HG02981 (cell line): Measurements from ENCODE around the gene AKNA.

ENCODE experiments used
- ATAC-seq: cut with Tn5 transposase; IDR thresholded peaks from one replicate; pipeline ENCODE4 v1.9.1; 2021; ENCODE audit warnings: mild to moderate bottlenecking, moderate library complexity; ENCODE audit not compliant: unreplicated experiment

Gene AKNA

DNA sequence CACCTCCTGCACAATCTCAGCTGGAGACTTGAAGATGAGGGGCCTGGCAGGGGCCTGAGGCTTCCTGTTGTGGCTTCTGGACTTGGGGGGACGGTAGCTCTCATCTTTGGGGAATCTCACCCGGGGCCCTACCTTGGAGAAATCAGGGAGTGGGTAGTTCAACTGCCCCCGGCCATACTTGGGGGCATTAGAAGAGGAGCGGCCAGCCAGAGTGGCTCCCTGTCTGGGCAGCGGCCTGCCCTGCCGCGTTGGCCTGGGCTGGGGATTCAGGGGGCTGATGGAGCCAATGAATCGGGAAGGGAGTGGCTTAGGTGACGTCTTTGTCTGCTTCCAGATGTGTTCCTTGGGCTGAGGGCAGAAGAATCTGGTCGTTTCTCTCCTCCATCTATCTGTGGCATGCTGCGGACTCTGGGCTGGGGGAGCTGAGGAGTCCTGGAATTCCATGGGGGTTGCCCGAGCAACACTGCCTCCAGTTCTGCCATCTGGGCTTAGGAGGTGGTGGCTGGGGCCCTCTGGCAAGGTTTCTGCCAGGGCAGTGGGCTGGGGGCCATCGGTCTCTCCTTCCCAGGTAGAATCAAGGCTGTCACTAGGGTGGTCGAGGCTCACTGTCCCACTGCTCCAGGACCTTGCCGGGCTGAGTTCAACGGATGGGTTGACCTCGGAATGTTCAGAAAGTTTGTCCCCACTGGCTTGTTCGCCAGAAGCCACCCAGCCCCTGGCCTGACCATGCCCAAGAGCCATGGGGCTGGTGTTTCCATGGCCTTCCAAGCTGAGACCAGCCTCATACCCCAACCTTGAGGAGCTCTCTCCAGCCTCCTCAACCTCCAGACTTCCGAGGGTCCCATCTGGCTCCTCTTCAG, 11.0 kb downstream of the AKNA start:
- ATAC-seq, result no peak

GRCh38 chr9:114375386-114376175, 12.2 kb downstream of the AKNA start:
- ATAC-seq, result no peak

- no peak for ATAC-seq
These were observed 12.8 kb downstream of the AKNA start for GRCh38 chr9:114374936-114375335.

GRCh38 chr9:114373960-114374730, 13.6 kb downstream of the AKNA start:
- no peak for ATAC-seq

- ATAC-seq, result peak; percentile 96
These were observed 14.8 kb downstream of the AKNA start for GRCh38 chr9:114372921-114373448.

DNA sequence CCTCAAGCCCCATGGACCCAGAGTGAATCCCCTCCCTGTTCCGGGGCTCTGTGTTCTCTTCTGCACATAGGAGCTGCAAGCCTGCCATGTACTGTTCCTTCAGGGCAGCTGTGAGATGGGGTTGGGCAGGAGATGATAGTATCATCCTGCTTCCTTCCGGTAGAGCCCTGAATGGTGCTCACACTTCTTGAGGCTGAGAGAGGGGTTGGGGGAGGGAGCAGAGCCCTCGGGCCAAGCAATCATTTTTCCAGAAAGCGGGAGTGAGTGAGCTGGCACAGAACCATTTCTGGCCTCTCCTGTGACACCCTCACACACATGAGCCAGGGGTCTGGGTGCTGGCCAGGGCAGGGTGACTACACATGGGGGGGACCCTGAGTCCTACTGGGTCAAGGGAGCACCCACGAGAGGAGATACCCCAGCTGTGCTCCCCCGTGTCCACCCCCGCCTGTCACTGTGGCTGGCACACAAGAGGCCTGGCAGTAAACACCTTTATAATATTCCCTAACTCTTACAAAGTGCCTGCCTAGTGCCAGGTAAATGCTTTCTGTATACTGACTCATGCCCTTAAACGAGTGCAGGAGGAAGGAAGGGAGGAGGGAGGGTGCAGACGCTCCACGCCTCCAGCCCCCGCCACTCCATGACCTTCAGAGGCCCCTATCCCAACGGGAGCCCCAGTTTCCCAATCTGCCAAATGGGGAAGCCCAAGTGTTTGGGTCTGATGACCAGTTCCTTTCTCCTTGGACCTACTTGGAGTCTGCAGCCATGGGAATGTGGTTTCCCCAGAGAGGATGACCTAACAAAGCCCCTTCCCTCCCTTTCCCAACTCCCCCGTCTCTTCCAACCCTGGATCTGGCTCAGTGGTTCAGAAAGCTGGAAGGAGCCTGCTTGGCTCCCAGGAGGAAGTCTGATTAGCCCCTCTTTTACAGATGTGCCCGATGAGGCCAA, 15.5 kb downstream of the AKNA start:
- ATAC-seq, result no peak

DNA sequence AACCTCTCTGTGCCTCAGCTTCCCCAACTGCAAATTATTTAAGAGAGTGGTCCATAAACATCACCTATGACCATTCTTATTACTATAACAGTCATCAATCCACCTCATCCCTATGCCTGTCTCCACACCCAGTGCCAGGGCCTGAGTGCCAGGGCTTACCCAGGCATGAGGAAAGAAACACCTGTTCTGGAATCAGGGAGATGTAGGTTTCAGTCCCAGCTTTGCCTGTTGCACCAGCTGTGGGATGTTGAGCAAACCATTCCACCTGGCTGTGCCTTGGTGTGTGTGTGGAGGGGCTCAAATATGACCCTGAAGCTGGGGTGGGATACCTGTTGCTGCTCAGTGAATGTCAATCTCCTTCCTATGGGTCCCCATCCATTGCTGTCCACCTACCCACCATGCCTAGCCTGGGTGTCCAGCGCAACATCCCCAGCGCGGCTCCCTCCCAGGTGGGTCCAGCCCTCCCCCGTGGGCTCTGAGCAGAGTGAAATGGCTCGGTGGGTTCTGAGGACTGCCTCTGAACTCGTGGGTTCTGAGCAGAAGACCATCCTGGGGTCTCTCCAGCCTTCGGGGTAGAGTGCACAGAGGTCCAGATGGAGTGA, 16.3 kb downstream of the AKNA start:
- ATAC-seq, result no peak

GRCh38 chr9:114370968-114371320, 16.8 kb downstream of the AKNA start:
- ATAC-seq, result no peak

GRCh38 chr9:114370251-114370967, 17.4 kb downstream of the AKNA start:
- ATAC-seq, result no peak

GRCh38 chr9:114369216-114370130, 18.3 kb downstream of the AKNA start:
- ATAC-seq, result no peak

DNA sequence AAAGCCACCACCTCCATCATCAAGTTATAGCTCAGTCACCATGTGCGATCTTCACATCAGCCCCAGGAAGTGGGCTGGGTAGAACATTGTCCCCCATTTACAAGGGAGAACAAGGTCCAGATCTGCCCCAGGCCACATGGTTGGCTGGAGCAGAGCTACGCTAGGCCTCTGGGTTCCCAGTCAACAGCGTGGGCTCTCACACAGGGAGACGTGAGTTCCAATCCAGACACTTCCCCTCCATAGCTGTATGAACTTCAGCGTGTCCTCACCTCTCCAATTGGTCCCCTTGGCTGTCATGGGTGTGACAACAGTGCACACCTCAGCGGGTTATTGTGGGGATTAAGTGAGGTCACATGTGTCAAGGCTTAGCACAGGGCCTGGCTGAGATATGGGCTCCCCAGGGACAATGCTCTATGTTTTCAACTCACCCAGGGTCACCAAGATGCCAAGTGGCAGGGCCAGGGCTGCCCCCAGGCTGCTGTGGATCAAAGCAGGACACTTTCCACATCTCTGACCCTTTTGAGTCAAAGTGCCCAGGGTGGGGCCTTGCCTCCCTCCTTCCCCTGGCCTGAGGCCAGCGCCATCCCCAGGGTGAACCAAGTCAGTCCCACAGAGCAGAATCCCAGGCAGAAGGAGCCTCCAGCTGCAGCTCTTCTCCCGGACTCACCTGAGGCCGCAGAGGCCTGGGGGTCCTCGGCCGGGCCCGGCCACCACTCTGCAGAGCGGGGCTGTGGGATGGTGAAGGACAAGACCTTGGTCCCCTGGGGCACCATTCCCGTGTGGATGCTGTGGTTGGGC, 19.8 kb downstream of the AKNA start:
- ATAC-seq, result no peak

DNA sequence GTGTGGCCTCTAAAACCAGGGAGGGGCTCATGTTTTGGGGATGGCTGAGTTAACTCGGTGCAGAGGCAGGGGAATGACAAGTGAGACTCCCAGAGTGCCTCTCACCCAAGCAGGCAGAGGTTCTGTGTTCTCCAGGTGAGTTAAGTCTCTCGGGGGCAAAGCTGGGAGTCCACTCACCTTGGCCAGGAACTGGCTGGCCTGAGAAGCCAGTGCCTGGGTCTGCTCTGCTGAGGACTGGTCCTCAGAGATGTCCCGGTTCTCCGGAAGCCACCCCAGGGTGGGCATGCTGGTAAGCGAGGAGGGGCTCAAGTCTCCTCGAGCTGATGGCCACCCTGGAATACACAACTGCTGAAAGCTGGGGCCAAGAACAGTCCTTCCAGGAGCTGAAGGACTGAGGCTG, 20.4 kb downstream of the AKNA start:
- no peak for ATAC-seq

- peak; percentile 49 for ATAC-seq
These were observed 21.3 kb downstream of the AKNA start for GRCh38 chr9:114366334-114367128.

- ATAC-seq, result no peak
These were observed 22.6 kb downstream of the AKNA start for GRCh38 chr9:114365194-114365593.

DNA sequence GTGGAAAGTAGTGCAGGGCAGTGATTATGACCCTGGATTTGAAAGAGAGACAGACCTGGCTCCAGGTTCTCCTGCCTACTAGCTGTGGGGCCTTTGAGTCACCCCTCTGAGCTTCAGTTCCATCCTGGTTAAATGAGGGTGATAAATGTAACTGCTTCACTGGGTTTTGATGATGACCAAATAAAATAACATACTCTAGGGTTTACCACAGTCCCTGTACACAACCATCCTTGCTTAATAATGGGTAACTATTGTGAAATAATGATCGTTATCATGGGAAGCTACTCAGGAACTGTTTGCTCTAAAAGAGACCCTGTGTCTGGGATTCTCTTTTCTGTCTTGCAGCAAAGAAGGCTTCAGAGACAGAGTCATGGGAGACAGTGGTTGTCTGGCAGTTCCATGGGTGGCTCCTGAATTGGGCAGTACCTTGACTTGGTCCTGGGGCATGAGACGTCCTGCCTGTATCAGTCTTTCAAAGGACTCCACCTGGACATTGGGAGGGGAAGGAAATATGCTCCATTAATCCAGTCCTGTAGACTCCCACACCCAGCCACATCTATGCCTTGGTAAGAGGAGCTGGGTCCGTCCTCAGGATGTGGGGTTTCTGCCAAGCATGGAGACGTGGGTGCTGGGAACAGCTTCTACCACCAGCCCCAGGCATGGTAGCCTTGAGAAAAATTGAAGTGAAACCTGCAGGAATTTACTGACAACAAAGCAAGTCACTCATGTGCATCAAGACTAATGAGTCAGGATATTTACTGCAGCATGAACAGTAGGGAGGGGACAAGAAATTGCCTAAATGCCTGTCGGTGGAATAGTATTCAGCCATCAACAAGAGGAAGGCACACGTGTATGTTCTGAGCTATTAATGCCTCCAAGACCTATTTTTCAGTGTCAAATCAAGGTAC, 23.4 kb downstream of the AKNA start:
- no peak for ATAC-seq
